B cell (primary cell): ENCODE measurements around the gene CFTR. TPM values are rescaled to one million over a fixed set of nuclear protein-coding genes. Genes with fewer than 3 reads are reported as not detected.

Source experiments
- ATAC-seq: fragments of 200-7000 bp; cut with Tn5 transposase; one replicate; pipeline ENCODE4 v1.10.0; 2021; ENCODE audit warnings: low read depth, mild to moderate bottlenecking, moderate number of reproducible peaks, moderate library complexity
- CTCF ChIA-PET: fragments of 350-600 bp; sonication (Branson Sonifier 250); formaldehyde crosslinking; loops from one replicate; lab custom pipeline; 2021; ENCODE audit warnings: antibody characterized with exemption, inconsistent platforms; lab: Charles Lee
- POLR2A ChIA-PET: fragments of 350-600 bp; sonication (Branson Sonifier 250); formaldehyde crosslinking; loops from one replicate; lab custom pipeline; 2021; ENCODE audit warnings: antibody characterized with exemption; lab: Charles Lee
- DNase-seq: peaks from one replicate; pipeline ENCODE4 v3.0.0; 2013
- H2AFZ ChIP-seq: 2 replicates; pipeline ENCODE4 v1.6.1; 2012; ENCODE audit warnings: mild to moderate bottlenecking, low read depth, low read length; ENCODE audit not compliant: insufficient read depth, poor library complexity, severe bottlenecking
- H3K27ac ChIP-seq, 2 donors: 1 replicate in 1 of 2; 2 replicates in 1 of 2; pipeline ENCODE4 v1.5.1; 2012 to 2013; ENCODE audit warnings: low read length in 2 of 2, mild to moderate bottlenecking in 2 of 2, moderate library complexity in 1 of 2
- H3K27me3 ChIP-seq, 4 experiments: fragments of 200-600 bp in 1 of 4; sonication (generic) in 1 of 4; replicated peaks in 1 of 4; 1 replicate in 2 of 4; 2 replicates in 2 of 4; pipeline versions ENCODE4 v1.6.1 to v1.7.0; 2013 to 2016; ENCODE audit warnings: low read length in 3 of 4, mild to moderate bottlenecking in 2 of 4, mixed read lengths in 1 of 4, moderate library complexity in 1 of 4; ENCODE audit not compliant: insufficient read depth in 4 of 4, control insufficient read depth in 3 of 4; ENCODE audit errors: control extremely low read depth in 1 of 4
- H3K36me3 ChIP-seq, 2 experiments: replicated peaks in 1 of 2; 1 replicate in 1 of 2; 2 replicates in 1 of 2; pipeline versions ENCODE4 v1.6.1 to v1.7.1; 2013; ENCODE audit warnings: low read length in 1 of 2; ENCODE audit not compliant: insufficient read depth in 2 of 2, control insufficient read depth in 1 of 2; ENCODE audit errors: control extremely low read depth in 1 of 2, extremely low read depth in 1 of 2
- H3K4me1 ChIP-seq, 2 donors: fragments of 200-600 bp in 1 of 2; sonication (generic) in 1 of 2; 1 replicate in 1 of 2; 2 replicates in 1 of 2; pipeline versions ENCODE4 v1.5.1 to v1.6.1; 2013 to 2017; ENCODE audit warnings: low read length in 2 of 2; ENCODE audit not compliant: control insufficient read depth in 2 of 2, insufficient read depth in 2 of 2
- H3K4me2 ChIP-seq: replicated peaks from 2 replicates; pipeline ENCODE3; 2012; ENCODE audit warnings: mild to moderate bottlenecking, low read depth, low read length; ENCODE audit not compliant: poor library complexity, severe bottlenecking
- H3K4me3 ChIP-seq, 5 experiments: fragments of 200-600 bp in 1 of 5; sonication (generic) in 1 of 5; 1 replicate in 3 of 5; 2 replicates in 2 of 5; pipeline versions ENCODE4 v1.5.1 to v1.7.0; 2011 to 2016; ENCODE audit warnings: low read length in 4 of 5, mild to moderate bottlenecking in 4 of 5, low read depth in 2 of 5, control low read depth in 1 of 5, moderate library complexity in 1 of 5; ENCODE audit not compliant: insufficient read depth in 1 of 5; ENCODE audit errors: control extremely low read depth in 1 of 5, extremely low read depth in 1 of 5
- H3K79me2 ChIP-seq: fragments of 200-600 bp; sonication (generic); one replicate; pipeline ENCODE4 v1.6.0; 2016; ENCODE audit warnings: low read length; ENCODE audit not compliant: control insufficient read depth, insufficient read depth
- H3K9ac ChIP-seq: fragments of 200-600 bp; sonication (generic); 2 replicates; pipeline ENCODE4 v1.6.1; 2017; ENCODE audit warnings: mild to moderate bottlenecking, low read length, moderate library complexity
- H3K9me3 ChIP-seq, 3 donors: one replicate each; pipeline versions ENCODE4 v1.6.1 to v1.7.1; 2013; ENCODE audit warnings: low read length in 2 of 3; ENCODE audit not compliant: control insufficient read depth in 2 of 3, insufficient read depth in 1 of 3; ENCODE audit errors: control extremely low read depth in 1 of 3
- H4K20me1 ChIP-seq: 2 replicates; pipeline ENCODE4 v1.6.0; 2012; ENCODE audit warnings: mild to moderate bottlenecking, low read length; ENCODE audit not compliant: insufficient read depth, control insufficient read depth, poor library complexity, severe bottlenecking
- H3K27ac Mint-ChIP-seq: one replicate; pipeline ENCODE4 v1.8.0; 2021; ENCODE audit warnings: mixed read lengths
- H3K27me3 Mint-ChIP-seq: one replicate; pipeline ENCODE4 v1.8.0; 2021; ENCODE audit warnings: mixed read lengths
- H3K4me1 Mint-ChIP-seq: one replicate; pipeline ENCODE4 v1.8.0; 2021; ENCODE audit warnings: mixed read lengths
- H3K4me3 Mint-ChIP-seq: one replicate; pipeline ENCODE4 v1.8.0; 2021; ENCODE audit warnings: mixed read lengths
- H3K9me3 Mint-ChIP-seq: one replicate; pipeline ENCODE4 v1.8.0; 2022; ENCODE audit warnings: mixed read lengths; ENCODE audit not compliant: insufficient read depth
- CTCF ChIP-seq: fragments of 200-600 bp; IDR thresholded peaks from one replicate; pipeline ENCODE4 v1.8.0; 2022; ENCODE audit warnings: antibody characterized with exemption, mild to moderate bottlenecking
- EZH2 ChIP-seq: IDR thresholded peaks from 2 replicates; pipeline ENCODE4 v1.6.1; 2012; ENCODE audit warnings: borderline replicate concordance, low read depth, mild to moderate bottlenecking, moderate library complexity, low read length; ENCODE audit not compliant: insufficient read depth, poor library complexity, severe bottlenecking
- WGBS: methylation state at CpG from one replicate; pipeline ENCODE4 v1.1.5; 2013; ENCODE audit warnings: missing lambda C conversion rate; ENCODE audit not compliant: insufficient coverage; 5-methylcytosine and 5-hydroxymethylcytosine counted together
- intact Hi-C: fragments of 100-400 bp; cut with micrococcal nuclease; formaldehyde crosslinking; loops from one replicate; pipeline ENCODE4 v1.10.0; 2022
- polyA plus RNA-seq: library from polyadenylated mRNA; depleted of rRNA; stranded (reverse); fragments of >200 nt; gene quantifications from 2 replicates; pipeline ENCODE4 v1.2.3, GENCODE V29; 2012
- total RNA-seq, 2 donors: library from RNA; stranded (reverse); fragments of 120-200 nt in 1 of 2; gene quantifications; 1 replicate in 1 of 2; 2 replicates in 1 of 2; pipeline versions ENCODE4 v1.2.3 to v1.2.4, GENCODE V29; 2013 to 2022

CFTR gene
- total and polyA plus RNA-seq, 2 donors (not counting 1 experiment from before 2014, with no cell fraction given): not detected

GRCh38 chr7:117690147-117690546 is 210.3 kb downstream of the CFTR start:
- Mint-ChIP-seq H3K4me3 (no peak overlapping the region), H3K9me3 (no peaks in the 10 kb centered on the region), H3K4me1 (no peaks in the 10 kb centered on the region), H3K27ac (no peak overlapping the region), H3K27me3 (no peaks in the 10 kb centered on the region)
- no peaks in the 10 kb centered on the region for H4K20me1 ChIP-seq
- no peak for ATAC-seq
- POLR2A ChIA-PET: no interaction called here
- intact Hi-C loops: no loop called here
- TF ChIP-seq EZH2: no peak
- TF ChIP-seq CTCF: no peak
- no peaks in the 10 kb centered on the region for H3K4me1 ChIP-seq
- H3K36me3 ChIP-seq: no peaks in the 10 kb centered on the region
- H3K9me3 ChIP-seq: no peaks in the 10 kb centered on the region
- no peak overlapping the region for H3K4me2 ChIP-seq
- no peak overlapping the region for H3K27ac ChIP-seq
- H3K9ac ChIP-seq: no peak overlapping the region
- DNase-seq: no peak
- CTCF ChIA-PET: no interaction called here
- no peaks in the 10 kb centered on the region for H3K27me3 ChIP-seq
- H3K79me2 ChIP-seq: no peaks in the 10 kb centered on the region
- no CpG with 5 or more reads among the region's 3 CpGs for WGBS
- no peak overlapping the region for H2AFZ ChIP-seq
- H3K4me3 ChIP-seq: no peak overlapping the region

GRCh38 chr7:117692338-117692737 is 212.5 kb downstream of the CFTR start:
- POLR2A ChIA-PET: no interaction called here
- Mint-ChIP-seq H3K27me3 (no peaks in the 10 kb centered on the region), H3K4me1 (no peaks in the 10 kb centered on the region), H3K4me3 (no peak overlapping the region), H3K27ac (no peak overlapping the region), H3K9me3 (no peaks in the 10 kb centered on the region)
- Histone ChIP-seq H3K4me1 (no peaks in the 10 kb centered on the region), H3K9me3 (no peaks in the 10 kb centered on the region), H3K36me3 (no peaks in the 10 kb centered on the region), H2AFZ (no peak overlapping the region), H3K4me2 (no peak overlapping the region), H3K79me2 (no peaks in the 10 kb centered on the region), H4K20me1 (no peaks in the 10 kb centered on the region), H3K27ac (no peak overlapping the region), H3K27me3 (no peaks in the 10 kb centered on the region), H3K9ac (no peak overlapping the region), H3K4me3 (no peak overlapping the region)
- ATAC-seq (no peak), DNase-seq (no peak)
- intact Hi-C loops: no loop called here
- 83% methylated on average over 1 of the region's 7 CpGs for WGBS
- CTCF ChIA-PET: no interaction called here
- no peak for TF ChIP-seq EZH2
- TF ChIP-seq CTCF: no peak
